ENCODE measurements around the gene RNF144B.
"Not testable (repeated sequence)": the region's sequence is repeated elsewhere in the genome, so short reads cannot be mapped to it uniquely, and the experiment has no call there.

RNF144B gene

DNA sequence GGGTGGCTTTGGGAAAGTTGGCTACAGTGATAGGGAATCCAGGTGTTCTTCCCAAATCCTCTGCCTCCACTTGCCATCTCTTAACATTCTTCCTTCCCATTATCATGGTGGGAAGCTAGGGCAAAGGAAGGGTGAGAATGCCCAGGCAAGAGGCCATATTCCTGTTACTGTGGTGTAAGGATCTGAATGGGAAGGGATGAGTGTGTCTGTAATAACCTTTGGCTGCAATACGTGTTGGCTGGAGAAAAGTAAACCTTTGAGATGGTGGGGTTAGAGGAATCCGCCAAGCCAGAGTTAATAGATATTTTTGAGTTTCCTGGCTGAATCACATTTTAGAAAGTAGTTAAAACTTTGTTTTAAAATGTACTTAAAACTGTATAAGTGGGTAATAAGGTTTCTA lies 45.9 kb downstream of the RNF144B start:
- in situ Hi-C loops (cut with HindIII; ENCODE audit: low sequenced_read_pairs) = no loop called here

- in situ Hi-C loops (cut with HindIII; ENCODE audit: low sequenced_read_pairs) = no loop called here
Measured at GRCh38 chr6:18436341-18436740, 49.2 kb downstream of the RNF144B start.

DNA sequence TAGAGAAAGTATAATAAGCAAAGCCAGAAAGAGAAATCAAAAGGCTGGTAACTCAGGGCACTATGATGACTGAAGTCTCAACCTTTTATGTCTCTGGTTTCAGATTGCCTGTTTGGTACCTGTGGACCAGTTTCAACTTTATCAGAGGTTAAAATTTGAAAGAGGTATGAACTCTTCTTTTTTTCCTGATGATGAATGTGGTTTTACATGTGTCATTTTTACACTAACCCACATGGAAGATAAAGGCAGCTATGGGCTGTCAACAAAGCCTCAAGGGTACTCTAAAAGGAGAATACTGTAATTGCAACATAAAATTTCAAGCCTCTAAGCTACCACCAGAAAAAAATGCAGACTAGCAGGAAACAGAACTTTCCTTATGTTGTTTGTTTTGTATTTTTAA lies 52.4 kb downstream of the RNF144B start:
- in situ Hi-C loops (cut with HindIII; ENCODE audit: low sequenced_read_pairs) = no loop called here

DNA sequence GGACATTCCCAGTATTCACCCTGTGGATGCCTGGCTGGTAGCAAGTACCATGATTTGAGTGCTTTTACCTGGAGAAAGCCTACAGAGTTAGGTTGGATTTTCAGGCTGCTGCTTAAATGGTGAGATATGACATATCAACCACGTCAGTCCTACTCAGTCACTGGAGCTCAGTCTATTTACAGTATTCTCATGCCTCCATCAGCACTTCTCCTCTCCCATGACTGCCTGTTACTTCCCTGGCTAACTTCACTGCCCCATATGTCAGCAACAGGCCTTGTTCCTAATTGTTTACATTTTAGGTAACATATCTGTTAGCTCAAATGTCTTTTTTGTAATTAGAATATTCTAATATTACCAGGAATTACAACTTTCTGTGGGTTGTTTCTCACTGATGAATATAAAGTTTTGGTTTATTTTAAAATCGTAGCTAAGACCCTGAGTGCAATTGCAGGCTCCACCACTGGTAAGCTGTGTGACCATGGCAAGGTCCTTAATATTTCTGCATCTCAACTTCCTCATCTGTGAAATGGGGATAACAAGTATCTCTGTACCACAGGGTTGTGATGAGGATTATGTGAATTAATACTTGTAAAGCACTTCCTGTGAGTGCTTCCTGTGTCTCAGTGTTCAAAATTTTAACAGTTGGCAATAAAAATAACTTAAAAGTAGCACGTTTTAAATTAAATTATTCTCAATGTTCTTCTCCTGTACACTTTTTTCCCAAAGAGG lies 54.3 kb downstream of the RNF144B start:
- in situ Hi-C loops (cut with HindIII; ENCODE audit: low sequenced_read_pairs) = no loop called here

DNA sequence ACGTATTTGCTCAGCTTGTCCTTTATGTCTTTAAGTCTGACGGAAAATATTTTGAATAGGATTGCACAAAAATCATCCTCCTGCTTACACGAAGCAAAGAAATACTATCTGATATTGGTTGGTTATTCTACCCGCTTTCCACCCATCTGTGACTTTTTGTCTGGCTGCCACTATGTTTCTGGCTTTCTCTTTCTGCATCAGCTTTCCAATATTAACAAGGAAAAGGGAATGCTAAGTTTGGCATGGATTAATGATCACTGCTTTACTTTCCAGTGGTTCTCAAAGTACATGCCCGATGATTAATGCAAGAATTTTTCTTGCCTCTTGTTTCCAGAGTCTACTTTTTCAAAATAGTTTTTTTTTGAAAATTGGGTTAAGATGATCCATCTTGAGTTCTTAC lies 57.0 kb downstream of the RNF144B start:
- in situ Hi-C loops (cut with HindIII; ENCODE audit: low sequenced_read_pairs) = no loop called here

DNA sequence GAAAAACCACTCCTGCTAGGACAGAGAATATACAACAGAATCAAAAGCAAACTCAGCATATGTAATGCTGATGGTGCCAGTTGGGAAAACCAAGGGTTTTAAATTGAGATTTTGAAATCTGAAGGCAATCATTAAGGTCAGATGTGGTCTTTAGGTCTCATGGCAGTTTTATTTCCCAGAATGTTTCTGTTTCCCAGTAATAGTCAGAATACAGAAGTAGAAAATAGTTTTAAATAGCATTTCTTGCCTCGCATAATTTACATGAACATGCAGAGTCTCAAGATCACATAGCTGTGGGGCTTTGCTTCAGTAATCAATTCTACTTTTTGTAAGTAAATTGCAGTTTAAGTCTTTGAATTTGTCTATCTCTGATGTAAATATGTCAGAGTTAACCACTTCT lies 58.1 kb downstream of the RNF144B start:
- in situ Hi-C loops (cut with HindIII; ENCODE audit: low sequenced_read_pairs) = no loop called here

DNA sequence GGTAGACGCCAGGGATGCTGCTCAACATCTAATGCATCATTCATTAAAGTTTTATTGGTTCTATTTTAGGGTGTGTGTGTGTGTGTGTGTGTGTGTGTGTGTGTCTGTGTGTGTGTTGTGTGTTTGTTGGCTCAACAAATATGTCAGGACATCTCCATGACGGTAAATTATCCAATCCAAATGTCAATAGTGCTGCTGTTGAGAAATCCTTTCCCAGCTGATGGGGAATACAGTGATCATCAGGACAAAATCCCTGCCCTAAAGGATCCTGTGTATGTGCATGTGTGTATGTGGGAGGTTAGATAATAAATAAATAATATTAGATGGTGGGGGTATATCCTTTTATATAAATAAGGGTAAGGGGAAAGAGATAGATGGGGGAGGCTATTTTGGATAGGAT lies 59.6 kb downstream of the RNF144B start:
- in situ Hi-C loops (cut with HindIII; ENCODE audit: low sequenced_read_pairs) = no loop called here

DNA sequence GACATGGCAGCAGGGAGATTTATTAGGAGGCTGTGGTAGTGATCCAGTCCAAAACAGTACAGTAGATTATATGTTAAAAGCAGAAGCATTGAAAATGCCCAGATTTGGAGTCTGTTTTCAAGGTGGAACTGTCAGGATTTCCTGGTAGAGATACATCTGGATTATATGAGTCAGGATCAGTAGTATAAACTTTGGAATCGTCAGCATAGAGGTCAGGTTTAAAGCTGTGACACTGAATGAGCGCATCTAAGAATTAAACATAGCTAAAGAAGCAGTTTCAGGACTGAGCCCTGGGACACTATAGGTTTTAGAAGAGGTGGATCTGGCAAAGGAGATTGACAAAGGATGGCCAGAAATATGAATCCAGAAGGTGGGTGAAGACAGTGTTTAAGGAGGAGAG lies 60.4 kb downstream of the RNF144B start:
- in situ Hi-C loops (cut with HindIII; ENCODE audit: low sequenced_read_pairs) = no loop called here

GRCh38 chr6:18451756-18452155 lies 64.6 kb downstream of the RNF144B start:
- in situ Hi-C loops (cut with HindIII; ENCODE audit: low sequenced_read_pairs) = no loop called here

DNA sequence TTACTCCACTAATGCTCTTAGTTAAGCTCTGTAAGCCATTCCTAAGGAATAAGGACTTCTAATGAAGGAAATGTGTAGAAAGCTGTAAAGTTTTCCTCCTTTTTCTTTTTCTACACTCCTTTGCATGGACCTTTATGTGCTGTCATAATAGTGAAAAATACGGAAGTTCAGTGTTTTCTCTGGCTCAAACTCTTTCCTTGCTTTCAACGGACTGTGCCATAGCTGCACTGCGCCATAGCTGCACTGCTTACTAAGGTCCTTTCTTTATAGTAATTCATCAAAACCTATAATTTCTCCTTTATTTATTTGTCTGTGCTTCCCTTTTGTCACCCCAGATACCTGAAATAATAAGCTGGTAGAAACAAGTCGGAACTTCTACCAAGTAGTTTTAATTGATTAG lies 67.3 kb downstream of the RNF144B start:
- in situ Hi-C loops (cut with HindIII; ENCODE audit: low sequenced_read_pairs) = no loop called here

- in situ Hi-C loops (cut with HindIII; ENCODE audit: low sequenced_read_pairs) = no loop called here
Measured at GRCh38 chr6:18457065-18457737, 70.1 kb downstream of the RNF144B start.

GRCh38 chr6:18458086-18458485 lies 70.9 kb downstream of the RNF144B start:
- in situ Hi-C loops (cut with HindIII; ENCODE audit: low sequenced_read_pairs) = not testable (repeated sequence)

GRCh38 chr6:18463429-18463828 lies 76.3 kb downstream of the RNF144B start:
- in situ Hi-C loops (cut with HindIII; ENCODE audit: low sequenced_read_pairs) = no loop called here

DNA sequence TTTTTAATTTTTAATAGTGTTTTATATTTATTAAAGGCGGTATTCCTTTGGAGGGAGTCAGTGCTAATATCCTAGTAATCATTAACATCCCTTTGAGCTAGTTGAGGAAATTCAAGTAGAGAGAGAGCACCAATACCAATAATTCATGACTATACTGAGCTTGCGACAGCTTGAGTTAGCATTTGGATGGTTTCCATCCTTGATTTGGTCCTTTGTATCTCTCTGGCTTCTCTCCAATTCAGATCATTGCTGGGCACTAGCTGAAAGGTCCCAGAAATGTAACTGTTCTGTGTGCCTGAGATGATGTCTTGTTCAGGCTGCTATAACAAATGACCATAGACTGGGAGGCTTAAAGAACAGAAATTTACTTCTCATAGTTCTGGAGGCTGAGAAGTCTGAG lies 77.0 kb downstream of the RNF144B start:
- in situ Hi-C loops (cut with HindIII; ENCODE audit: low sequenced_read_pairs) = no loop called here

DNA sequence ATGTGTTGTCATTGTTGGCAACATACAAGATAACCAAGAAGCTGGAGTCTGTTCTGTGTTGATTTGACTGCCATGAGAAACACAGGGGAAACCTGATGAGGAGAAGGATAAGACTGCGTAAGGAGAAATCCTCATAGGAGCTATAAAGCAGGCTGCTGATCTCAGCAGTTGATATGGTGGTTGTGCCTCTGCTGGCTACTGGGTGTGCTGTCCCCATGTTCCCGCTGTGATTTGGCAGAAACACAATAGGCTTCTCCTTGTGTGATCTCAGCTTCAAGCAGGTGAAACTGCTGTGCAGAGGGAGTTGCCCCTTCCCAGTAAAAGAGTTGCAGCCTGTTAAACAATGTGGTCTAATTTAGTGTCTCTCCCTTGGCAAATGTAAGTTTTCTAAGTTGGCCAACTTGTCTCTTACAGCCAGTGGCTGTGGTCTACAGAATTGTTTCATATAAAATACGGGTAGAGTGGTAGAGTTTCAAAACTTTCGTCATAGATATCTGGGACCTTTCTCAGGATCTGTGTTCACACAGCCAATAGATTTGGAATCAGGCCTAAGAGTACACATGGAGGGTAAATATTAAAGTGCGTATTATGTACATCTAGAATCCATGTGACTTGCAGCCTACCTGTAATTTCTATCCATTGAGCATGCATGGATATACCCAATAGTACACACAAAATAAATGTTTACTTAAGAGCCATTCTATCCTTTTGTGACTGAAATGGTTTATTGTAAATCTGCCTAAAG lies 78.4 kb downstream of the RNF144B start:
- in situ Hi-C loops (cut with HindIII; ENCODE audit: low sequenced_read_pairs) = no loop called here

DNA sequence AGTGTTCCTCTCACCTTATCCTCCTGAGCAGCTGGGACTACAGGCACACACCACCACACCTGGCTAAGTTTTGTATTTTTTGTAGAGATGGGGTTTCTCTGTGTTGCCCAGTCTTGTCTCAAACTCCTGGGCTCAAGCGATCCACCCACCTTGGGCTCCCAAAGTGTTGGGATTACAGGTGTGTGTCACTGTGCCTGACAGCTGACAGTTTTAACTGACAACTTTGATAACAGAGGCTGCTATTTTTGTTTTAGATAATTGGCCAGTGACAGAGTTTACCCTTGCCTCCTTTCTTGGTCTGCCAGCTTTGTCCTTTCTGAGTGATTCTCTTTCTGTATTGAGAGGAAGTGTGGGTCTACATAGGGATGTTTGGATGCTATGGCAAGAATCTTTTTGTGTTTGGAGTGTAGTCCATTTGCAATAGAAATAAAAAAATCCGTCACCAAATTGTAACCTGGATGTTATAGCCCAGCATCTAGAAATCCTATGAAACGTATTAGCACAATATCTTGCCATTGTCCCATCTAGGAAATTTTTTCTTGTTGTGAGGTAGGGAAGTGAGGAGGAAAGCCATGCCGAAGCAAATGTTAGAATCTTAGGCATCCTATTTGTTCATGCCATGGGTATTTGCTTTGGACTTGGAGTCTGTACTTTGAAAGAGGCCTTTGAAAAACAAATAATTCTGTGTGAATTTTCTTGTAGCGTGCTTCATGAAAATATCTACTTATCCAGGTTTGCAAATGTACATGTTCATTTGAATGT lies 80.8 kb downstream of the RNF144B start:
- in situ Hi-C loops (cut with HindIII; ENCODE audit: low sequenced_read_pairs) = no loop called here

- in situ Hi-C loops (cut with HindIII; ENCODE audit: low sequenced_read_pairs) = no loop called here
Measured at GRCh38 chr6:18468503-18468843, 81.3 kb downstream of the RNF144B start.

DNA sequence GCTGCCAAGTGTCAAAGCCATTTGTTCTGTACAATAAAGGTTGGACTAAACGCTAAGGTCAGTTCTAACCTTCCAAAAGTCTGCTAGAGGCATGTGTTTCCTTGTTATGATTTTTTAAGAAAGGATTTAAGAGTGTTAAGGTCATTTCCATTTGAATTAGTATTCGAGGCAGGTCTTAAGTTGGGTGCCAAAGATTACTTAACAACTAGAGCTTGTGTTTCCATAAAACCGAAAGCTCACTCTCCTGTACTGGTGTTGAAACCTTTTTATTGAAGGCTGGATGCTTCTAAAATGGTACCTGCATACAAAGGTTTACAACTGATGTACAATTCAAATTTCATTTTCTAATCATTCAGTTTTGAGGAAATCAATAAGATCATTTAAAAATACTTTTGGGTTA lies 82.4 kb downstream of the RNF144B start:
- in situ Hi-C loops (cut with HindIII; ENCODE audit: low sequenced_read_pairs) = no loop called here

DNA sequence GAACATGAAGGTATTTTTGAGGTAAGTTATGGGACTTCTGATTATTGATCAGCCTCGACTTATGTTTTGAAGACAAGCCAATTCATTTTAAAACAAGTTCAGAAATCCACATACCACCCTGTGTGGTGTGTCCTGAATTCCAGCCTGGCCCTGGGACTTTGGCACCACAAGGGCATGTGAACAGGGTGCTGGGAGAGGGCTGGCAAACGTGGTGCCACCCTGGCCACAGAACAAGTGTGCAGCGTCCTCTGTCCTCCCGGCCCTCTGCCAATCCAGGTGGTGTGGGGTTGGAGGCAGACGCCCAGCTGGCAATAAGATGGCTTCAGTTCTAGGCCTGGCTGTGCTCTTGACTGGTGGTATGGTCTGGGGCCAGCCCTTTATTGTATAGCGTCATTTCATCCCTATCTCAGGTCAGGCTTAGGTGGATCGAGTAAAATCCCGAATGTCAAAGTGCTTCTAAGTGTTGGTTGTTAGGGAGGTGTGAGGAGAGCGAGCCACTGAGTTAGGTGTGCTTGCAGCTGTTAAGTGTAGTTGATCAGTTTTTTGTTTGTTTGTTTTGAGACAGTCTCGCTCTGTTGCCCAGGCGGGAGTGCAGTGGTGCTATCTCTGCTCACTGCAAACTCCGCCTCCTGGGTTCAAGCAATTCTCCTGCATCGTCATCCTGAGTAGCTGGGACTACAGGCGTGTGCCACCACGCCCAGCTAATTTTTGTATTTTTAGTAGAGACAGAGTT lies 84.2 kb downstream of the RNF144B start:
- in situ Hi-C loops (cut with HindIII; ENCODE audit: low sequenced_read_pairs) = no loop called here

DNA sequence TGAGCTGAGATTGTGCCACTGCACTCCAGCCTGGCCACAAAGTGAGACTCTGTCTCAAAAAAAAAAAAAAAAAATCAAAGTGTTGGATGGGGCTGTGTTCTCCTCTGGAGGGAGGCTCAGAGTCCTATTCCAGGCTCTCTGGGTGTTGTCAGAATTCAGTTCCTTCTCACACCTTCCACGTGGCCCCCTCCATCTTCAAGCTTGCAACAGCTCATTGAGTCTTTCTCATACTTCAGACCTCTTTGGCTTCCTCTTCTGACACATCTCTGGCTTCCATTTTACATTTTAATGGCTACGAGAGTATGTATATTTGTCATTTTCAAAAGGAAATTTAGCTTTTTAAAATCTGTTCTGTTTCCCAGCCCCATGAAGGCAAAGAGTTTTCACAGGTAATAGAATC lies 85.8 kb downstream of the RNF144B start:
- in situ Hi-C loops (cut with HindIII; ENCODE audit: low sequenced_read_pairs) = no loop called here

DNA sequence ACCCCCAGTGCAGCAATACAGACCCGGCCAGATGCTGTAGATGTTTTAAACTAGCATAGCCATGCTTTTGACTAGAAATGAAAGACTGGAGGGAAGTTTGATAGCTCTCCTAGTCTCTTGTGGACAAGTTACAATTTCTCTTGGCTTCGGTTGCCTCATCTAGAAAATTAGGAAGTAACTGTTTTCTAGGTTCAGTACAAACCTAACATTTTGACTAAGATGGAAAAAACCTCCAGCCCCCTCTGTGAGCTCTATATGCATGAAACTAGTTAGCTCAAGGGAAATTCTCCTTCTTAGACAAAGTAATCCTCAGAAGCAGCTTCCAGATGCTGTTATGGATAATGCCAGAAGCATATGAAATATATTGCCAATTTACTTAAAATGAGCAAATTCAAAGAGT lies 86.6 kb downstream of the RNF144B start:
- in situ Hi-C loops (cut with HindIII; ENCODE audit: low sequenced_read_pairs) = no loop called here
